GM18867 (cell line): ENCODE data around the gene NTMT1.
"Not testable (repeated sequence)": the region's sequence is repeated elsewhere in the genome, so short reads cannot be mapped to it uniquely, and the experiment has no call there.

ENCODE experiments used
- ATAC-seq: cut with Tn5 transposase; IDR thresholded peaks from one replicate; pipeline ENCODE4 v1.9.1; 2021; ENCODE audit warnings: mild to moderate bottlenecking, moderate library complexity; ENCODE audit not compliant: unreplicated experiment

Gene NTMT1, protein sequence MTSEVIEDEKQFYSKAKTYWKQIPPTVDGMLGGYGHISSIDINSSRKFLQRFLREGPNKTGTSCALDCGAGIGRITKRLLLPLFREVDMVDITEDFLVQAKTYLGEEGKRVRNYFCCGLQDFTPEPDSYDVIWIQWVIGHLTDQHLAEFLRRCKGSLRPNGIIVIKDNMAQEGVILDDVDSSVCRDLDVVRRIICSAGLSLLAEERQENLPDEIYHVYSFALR

DNA sequence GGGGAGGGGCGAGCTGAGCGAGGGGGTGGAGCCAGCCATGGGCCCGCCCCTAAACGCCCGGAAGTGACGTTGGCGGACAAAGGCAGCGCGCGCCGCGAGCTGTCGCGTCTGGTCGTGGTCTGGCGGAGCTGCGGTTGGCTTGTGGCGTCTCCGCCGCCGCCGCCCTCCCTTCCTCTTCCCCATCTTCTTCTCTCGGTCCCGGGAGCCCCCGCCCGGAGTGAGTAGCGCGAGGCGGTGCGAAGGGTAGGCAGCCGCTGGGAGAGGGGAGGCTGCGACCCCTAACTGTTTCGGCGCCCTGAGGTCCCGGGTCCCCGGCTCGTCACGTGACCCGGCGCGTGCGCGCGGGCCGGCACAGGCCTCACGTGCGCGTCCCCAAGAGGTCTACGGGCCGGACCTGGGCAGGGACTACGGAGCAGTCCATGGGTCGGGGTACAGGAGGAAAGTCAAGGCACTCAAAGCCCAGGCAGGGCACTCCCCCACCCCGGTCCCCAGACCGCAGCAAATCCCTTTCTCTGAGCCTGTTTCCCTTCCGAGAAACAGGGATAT lies at the start of gene NTMT1:
NTMT1 (plus strand) TSS at position 85 of the 546 bp plus-strand sequence. CDS start 6,541 bp downstream, outside the sequence.
- ATAC-seq, result peak; percentile 77

- ATAC-seq, result no peak
Measured at GRCh38 chr9:129576546-129577543, 49.1 kb upstream of the NTMT1 start.

DNA sequence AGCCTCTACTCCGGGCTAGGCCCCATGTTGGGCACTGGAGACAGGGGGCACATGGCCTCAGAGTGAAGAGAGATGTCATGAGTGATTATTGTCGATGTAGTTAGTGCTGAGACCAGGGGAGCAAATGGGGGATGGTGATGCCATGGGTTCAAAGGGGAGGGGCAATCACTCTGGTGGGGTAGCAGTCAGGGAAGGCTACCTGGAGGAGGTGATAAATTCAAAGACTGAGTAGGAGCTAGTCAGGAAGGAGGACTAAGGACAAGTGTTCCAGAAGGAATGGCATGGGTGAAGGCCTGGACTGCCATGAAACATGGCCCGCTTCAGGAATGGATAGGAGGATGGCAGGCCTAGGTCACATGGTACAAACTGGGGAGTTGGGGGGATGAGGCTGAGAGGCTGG lies 46.7 kb upstream of the NTMT1 start:
- ATAC-seq, result no peak

DNA sequence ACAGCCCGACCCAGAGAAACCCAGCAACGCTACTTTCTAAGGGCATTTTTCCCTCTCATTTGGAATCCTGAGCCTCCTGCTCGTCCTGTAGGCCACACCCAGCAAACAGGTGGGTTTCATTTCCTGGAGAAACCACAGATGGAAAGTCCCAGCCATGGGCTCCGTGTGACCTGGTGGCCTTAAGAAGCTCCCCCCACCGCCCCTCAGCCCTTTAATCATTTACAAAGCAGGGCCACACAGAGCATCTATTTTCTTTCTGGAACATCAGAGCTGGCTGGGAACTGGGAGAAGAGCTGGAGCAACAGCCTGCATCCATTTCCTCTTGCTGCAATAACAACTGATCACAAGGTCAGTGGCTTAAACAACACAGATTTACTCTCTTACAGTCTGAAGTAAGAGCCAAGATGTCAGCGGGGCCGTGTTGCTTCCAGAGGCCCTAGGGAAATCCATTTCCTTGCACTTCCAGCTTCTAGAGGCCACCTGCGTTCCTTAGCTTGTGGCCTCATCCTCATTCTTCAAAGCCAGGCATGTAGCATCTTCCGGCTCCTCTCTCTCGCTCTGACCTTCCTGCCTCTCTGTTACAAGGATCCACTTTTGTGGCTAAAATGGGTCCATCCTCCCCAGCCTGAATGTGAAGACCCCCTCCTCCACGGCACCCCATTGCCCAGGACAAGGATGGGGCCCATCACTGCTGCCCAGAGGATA lies 45.6 kb upstream of the NTMT1 start:
- ATAC-seq, result no peak

GRCh38 chr9:129581505-129582189 lies 44.3 kb upstream of the NTMT1 start:
- ATAC-seq, result no peak

DNA sequence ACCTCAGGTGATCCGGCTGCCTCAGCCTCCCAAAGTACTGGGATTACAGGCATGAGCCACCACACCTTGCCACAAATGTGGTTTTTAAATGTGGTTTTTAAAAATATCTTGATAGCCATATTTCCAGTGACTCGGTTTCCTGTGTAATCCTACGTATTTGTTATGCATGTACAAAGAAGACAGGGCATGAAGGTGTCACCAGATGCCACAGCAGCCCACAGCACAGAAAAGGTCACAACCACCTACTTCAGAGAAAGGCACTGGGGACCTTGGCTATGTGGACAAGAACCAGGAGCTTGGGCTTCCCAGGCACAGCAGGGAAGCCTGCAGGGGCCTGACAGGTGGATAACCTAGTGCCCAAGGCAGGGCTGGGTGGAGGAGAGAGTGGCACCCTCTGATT lies 43.1 kb upstream of the NTMT1 start:
- no peak for ATAC-seq

- ATAC-seq, result no peak
Measured at GRCh38 chr9:129583308-129584038, 42.5 kb upstream of the NTMT1 start.

DNA sequence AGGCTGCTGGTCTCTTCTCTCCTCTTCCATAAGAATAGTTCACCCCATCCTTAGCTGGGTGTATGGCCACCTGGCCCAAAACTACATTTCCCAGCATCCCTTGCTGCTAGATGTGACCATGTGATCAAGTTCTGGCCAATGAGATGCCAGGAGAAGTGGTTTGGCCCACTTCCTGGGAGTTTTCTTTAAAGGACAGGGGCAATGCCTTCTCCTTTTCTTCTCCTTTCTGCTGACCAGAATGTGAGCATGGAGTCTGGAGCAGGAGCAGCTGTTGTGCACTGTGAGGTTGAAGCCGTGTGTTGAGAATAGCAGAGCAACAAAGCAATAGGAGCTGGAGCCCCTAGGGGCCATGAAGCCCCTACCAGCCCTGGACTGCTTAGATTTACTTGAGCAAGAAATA lies 41.8 kb upstream of the NTMT1 start:
- peak; percentile 51 for ATAC-seq

- no peak for ATAC-seq
Measured at GRCh38 chr9:129585352-129585751, 40.6 kb upstream of the NTMT1 start.

DNA sequence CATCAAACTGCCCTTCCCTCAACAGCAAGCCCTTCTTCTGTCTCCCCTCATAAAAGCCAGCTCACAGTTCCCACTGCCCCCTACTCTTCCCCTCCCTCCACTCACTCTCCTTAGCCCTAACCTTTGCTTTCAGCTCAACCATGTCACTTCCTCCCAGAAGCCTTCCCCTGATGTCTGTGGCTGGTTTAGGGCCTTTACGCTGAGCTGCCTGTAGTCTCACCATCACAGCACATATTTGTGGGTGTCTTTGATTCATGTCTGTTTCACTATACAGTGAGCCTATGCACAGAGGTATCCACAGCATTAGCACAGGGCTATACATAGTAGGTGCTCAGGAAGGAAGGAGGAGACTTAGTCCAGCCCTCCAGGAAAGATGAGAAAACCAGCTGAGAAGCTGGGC lies 39.7 kb upstream of the NTMT1 start:
- ATAC-seq, result no peak

DNA sequence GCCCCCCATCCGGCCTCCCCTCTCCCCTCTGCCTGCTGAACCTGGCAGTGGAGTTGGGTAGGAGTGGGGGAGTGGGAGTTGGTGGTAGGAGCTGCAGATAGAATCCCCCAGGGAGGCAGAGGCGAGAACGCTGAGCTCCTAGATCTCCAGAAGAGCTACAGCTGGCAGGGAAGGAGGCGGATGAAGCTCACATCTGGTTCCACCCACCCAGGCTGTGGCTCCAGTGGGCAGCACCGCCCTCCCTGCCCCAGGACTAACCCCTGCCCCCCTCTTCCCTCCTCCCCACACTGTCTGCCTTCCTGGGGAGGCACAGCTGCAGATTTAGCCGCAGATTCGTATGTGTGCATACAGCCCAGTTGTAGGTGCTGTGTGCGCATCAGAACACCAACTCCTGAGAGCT lies 39.3 kb upstream of the NTMT1 start:
- ATAC-seq, result no peak

DNA sequence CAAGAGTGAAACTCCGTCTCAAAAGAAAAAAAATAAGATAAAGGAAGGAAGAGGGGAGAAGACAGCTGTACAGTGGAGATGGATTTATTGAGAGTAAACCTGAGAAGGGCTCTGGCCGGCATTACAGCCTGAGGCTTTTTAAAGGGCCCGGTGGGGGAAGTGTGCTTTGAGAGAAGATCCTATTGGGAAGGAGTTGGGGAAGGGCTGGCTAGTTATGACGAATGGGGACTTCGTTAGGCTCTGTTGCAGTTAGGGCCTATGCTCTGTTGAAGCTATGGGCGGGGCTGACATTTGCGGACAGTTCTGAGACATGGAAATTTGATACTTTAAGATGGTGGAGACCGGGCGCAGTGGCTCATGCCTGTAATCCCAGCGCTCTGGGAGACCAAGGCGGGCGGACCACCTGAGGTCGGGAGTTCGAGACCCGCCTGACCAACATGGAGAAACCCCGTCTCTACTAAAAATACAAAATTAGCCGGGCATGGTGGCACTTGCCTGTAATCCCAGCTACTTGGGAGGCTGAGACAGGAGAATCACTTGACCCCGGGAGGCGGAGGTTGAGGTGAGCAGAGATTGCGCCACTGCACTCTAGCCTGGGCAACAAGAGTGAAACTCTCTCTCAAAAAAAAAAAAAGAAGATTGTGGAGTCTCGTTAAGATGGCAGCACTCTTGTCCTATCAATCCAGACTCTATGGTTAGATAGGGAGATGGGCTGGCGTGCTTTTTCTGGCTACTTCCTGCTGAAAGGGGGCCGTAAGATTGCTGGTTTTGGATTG lies 38.3 kb upstream of the NTMT1 start:
- no peak for ATAC-seq

GRCh38 chr9:129590466-129590865 lies 35.5 kb upstream of the NTMT1 start:
- no peak for ATAC-seq

DNA sequence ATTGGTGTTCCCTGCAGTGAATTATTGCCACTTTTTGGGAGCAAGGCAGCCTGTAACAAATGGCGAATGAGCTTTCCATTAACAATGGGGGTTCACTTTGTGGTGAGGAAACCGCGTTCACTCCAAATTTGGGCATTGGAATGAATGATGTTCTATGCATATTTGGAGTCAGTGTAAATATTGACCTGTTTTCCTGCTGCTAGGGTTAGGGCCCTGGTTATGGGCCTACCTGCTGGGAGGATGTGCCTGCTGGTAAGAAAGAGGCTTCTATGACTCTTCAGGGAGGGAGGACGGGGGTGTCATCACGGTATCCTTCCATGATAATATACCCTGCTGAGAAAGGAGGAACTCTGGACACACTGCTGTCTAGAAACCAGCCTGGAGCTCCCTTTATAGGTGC lies 34.0 kb upstream of the NTMT1 start:
- ATAC-seq, result no peak

DNA sequence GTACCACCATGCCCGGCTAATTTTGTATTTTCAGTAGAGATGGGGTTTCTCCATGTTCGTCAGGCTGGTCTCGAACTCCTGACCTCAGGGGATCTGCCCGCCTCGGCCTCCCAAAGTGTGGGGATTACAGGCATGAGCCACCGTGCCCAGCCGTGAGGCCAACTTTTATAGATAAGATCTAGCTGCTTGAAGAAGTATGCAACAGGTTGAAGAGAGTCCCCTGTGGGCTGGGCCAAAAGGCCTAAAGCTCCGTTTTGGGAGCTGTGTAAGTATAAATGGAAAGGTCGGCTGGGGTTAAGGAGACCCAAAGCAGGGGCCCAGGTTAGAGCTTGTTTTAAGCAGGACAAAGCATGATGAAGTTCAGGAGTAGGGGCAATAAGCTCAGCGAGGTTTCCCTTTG lies 33.2 kb upstream of the NTMT1 start:
- not testable (repeated sequence) for ATAC-seq

DNA sequence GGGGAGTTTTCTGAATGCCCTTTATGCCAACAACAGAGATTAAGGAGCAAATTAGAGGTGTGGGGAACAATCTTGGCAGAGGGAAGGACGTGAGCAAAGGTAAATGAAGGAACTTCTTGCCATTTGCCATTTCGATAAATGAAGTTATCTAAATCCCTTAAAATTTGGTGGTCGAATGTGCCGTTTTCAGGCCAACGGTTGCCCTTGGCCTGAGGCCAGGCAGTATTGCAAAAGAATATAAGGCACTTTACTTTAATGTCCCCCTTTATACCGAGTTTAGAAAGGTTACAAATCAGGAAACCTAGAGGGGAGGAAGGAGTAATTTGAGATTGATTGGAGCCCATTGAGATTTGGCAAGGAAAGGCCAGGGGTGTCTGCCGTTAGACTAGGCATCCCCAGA lies 31.3 kb upstream of the NTMT1 start:
- ATAC-seq, result no peak

- ATAC-seq, result no peak
Measured at GRCh38 chr9:129595311-129595741, 30.6 kb upstream of the NTMT1 start.

DNA sequence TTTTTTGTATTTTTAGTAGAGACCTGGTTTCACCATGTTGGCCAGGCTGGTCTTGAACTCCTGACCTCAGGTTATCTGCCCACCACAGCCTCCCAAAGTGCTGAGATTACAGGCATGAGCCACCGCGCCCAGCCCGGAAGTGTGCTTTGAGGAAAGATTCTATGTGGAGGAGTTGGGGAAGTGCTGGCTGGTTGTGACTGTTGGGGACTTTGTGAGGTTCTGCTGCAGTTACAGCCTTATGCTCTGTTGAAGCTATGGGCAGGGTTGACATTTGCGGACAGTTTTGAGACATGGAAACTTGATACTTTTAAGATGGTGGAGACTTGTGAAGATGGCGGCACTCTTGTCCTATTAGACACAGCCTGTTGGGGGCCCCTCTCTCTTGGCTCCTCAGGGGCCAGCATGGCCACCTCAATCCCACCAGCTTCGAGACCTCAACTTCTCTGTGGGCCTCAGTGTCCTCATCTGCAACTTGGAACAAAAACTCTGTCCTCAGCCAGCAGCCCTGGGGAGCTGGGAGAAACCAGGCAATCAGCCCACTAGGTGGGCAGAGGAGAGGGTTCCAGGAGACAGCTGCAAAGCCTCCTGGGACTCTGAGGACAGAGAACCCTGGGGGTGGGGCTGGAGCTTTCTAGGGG lies 29.9 kb upstream of the NTMT1 start:
- ATAC-seq, result no peak
